Neutrophil (primary cell): ENCODE results near the gene CDK17.
"Not testable (repeated sequence)": the region's sequence is repeated elsewhere in the genome, so short reads cannot be mapped to it uniquely, and the experiment has no call there.

Experiments
- H3K27ac ChIP-seq: fragments of 200-600 bp; sonication (generic); 2 replicates; pipeline ENCODE4 v1.5.1; 2016; ENCODE audit warnings: mild to moderate bottlenecking, moderate library complexity
- H3K27me3 ChIP-seq: fragments of 200-600 bp; sonication (generic); 2 replicates; pipeline ENCODE4 v1.6.0; 2016; ENCODE audit warnings: mild to moderate bottlenecking
- H3K36me3 ChIP-seq: fragments of 200-600 bp; sonication (generic); 2 replicates; pipeline ENCODE4 v1.5.1; 2017
- H3K4me1 ChIP-seq, 2 experiments: fragments of 200-600 bp in 1 of 2; sonication (generic) in 1 of 2; 1 replicate in 1 of 2; 2 replicates in 1 of 2; pipeline versions ENCODE4 v1.5.1 to v1.6.1; 2013 to 2016; ENCODE audit warnings: low read depth in 1 of 2, low read length in 1 of 2, mild to moderate bottlenecking in 1 of 2, moderate library complexity in 1 of 2; ENCODE audit not compliant: control insufficient read depth in 1 of 2, insufficient read depth in 1 of 2
- H3K4me3 ChIP-seq, 2 experiments: fragments of 200-600 bp in 1 of 2; sonication (generic) in 1 of 2; 1 replicate in 1 of 2; 2 replicates in 1 of 2; pipeline ENCODE4 v1.5.1; 2013 to 2016; ENCODE audit warnings: low read depth in 1 of 2, low read length in 1 of 2, mild to moderate bottlenecking in 1 of 2, moderate library complexity in 1 of 2
- H3K9me3 ChIP-seq: fragments of 200-600 bp; sonication (generic); 2 replicates; pipeline ENCODE4 v1.5.1; 2016
- CTCF ChIP-seq: fragments of 200-600 bp; sonication (generic); IDR thresholded peaks from 2 replicates; pipeline ENCODE4 v1.5.1; 2016; ENCODE audit warnings: antibody characterized with exemption

CDK17 gene

GRCh38 chr12:96321941-96322340 lies 78.3 kb downstream of the CDK17 start:
- Histone ChIP-seq H3K27me3 (no peaks in the 10 kb centered on the region), H3K4me1 (no peaks in the 10 kb centered on the region), H3K27ac (no peak overlapping the region), H3K9me3 (no peaks in the 10 kb centered on the region), H3K4me3 (no peak overlapping the region), H3K36me3 (peaks cover 18% of the 10 kb centered on the region)
- no peak for TF ChIP-seq CTCF

GRCh38 chr12:96317801-96318200 lies 82.4 kb downstream of the CDK17 start:
- not testable (repeated sequence) for H3K27ac ChIP-seq, H3K4me1 ChIP-seq, H3K27me3 ChIP-seq, H3K9me3 ChIP-seq, H3K4me3 ChIP-seq
- peaks cover 14% of the 10 kb centered on the region for H3K36me3 ChIP-seq

GRCh38 chr12:96315741-96316481 lies 84.3 kb downstream of the CDK17 start:
- not testable (repeated sequence) for H3K27me3 ChIP-seq, H3K4me1 ChIP-seq, H3K9me3 ChIP-seq
- Histone ChIP-seq H3K36me3 (peaks cover 16% of the 10 kb centered on the region), H3K4me3 (peak overlapping the region; percentile 42 to 48), H3K27ac (peak overlapping the region; percentile 62)

- TF ChIP-seq CTCF, result no peak
- Histone ChIP-seq H3K27ac (no peak overlapping the region), H3K36me3 (peaks cover 16% of the 10 kb centered on the region), H3K4me3 (no peak overlapping the region), H3K27me3 (no peaks in the 10 kb centered on the region), H3K9me3 (no peaks in the 10 kb centered on the region), H3K4me1 (no peaks in the 10 kb centered on the region)
Observed at GRCh38 chr12:96314723-96315122, 85.5 kb downstream of the CDK17 start.

- Histone ChIP-seq H3K9me3 (no peaks in the 10 kb centered on the region), H3K36me3 (peaks cover 16% of the 10 kb centered on the region), H3K4me3 (no peak overlapping the region), H3K27me3 (no peaks in the 10 kb centered on the region), H3K4me1 (no peaks in the 10 kb centered on the region), H3K27ac (no peak overlapping the region)
- TF ChIP-seq CTCF, result no peak
Observed at GRCh38 chr12:96313606-96314005, 86.6 kb downstream of the CDK17 start.

GRCh38 chr12:96311191-96311590 lies 89.0 kb downstream of the CDK17 start:
- Histone ChIP-seq H3K27me3 (no peaks in the 10 kb centered on the region), H3K27ac (no peak overlapping the region), H3K9me3 (no peaks in the 10 kb centered on the region), H3K4me3 (no peak overlapping the region), H3K4me1 (no peaks in the 10 kb centered on the region), H3K36me3 (peaks cover 27% of the 10 kb centered on the region)
- TF ChIP-seq CTCF, result no peak
